T-helper 1 cell treated with Interleukin-12 subunit alpha and Interleukin-12 subunit beta and Interleukin-4 antibody, amounts not matched to agents 30 ng/mL and 1 ng/mL, for 36 hours (primary cell): ENCODE data around the gene SIK2. TPM values are rescaled to one million over a fixed set of nuclear protein-coding genes. Genes with fewer than 3 reads are reported as not detected.

Experiments used
- intact Hi-C: fragments of 100-400 bp; cut with micrococcal nuclease; formaldehyde crosslinking; loops from one replicate; pipeline ENCODE4 v1.15.1; 2024
- total RNA-seq: library from RNA; stranded (reverse); gene quantifications from 2 replicates; pipeline ENCODE4 v1.2.3, GENCODE V29; 2022

SIK2 gene
- total RNA-seq, 1 donor from 2014 or later, result 7.9 TPM

DNA sequence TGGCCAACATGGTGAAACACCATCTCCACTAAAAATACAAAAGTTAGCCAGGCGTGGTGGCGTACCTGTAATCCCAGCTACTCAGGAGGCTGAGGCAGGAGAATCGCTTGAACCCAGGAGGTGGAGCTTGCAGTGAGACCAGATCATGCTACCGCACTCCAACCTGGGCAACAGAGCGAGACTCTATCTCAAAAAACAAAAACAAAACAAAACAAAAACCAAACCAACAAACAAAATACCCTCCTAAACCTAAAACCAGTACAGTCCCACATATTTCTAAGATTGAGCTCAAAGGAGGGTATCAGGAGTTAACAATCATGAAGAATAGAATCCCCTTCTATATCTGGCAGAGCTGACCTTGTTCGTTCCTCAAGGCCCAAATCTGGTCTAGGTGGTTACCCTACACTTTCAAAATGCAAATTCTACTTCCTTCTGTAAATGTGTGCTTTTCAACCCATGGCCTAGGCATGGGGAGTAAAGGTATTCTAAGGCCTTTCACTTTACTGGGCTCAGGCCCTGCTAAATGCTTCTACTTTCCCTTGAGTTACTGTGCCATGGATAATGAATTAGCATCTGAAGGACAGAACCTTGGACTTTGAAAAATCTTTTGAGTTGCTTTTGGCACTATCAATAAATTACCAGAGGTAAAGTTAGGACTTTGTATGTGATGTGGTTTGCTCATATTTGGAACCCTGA lies 174.3 kb downstream of the SIK2 start:
- intact Hi-C loops, result loop anchor here (1.0 to 2.0 kb wide), 7 partner anchors 10 to 494 kb away; partner anchors contain the start of gene PPP2R1B

DNA sequence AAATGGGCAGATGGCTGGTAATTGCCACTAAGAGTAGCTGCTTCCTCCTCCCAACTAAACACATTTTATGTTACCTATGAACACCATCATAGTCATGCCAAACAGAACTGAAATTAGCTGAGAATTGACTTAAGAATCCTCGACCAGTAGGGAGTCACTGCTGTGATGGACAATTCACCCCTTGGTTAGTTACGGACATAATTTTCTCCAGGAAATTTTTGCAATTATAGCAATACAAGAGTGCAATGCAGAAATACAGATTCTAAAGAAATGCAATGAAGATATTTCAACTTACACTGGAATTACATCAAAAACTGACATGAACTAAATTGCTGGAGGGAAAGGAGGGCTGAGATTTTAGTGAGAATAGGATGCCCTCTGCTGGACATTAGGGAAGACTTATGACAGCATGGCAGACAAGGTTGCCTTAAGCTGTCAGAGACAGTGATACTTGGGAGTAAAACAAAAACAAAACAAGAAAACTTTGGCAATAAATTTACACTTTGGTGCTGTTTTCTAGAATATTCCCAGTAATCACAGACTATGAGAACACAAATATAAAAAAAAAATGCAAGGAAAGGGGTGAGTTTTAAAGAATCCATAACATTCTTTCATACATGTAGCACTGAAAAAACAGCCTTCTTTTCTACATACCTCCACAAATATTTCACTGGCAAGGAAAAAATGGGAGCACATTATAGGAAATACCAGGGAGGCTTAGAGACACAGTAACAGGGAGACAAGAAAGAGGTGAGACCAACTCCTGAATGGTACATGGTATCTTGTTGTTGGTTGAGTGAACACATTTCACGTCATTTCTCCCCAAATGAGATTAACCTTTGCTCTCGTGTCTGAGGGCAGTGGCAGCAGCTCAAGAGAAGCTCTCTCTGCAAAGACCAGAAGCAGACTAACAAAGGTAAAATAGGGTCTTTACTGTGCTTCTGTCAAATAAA lies 175.1 kb downstream of the SIK2 start:
- intact Hi-C loops, result loop anchor here (1.0 to 2.0 kb wide), 7 partner anchors 11 to 495 kb away; partner anchors contain the start of gene PPP2R1B

DNA sequence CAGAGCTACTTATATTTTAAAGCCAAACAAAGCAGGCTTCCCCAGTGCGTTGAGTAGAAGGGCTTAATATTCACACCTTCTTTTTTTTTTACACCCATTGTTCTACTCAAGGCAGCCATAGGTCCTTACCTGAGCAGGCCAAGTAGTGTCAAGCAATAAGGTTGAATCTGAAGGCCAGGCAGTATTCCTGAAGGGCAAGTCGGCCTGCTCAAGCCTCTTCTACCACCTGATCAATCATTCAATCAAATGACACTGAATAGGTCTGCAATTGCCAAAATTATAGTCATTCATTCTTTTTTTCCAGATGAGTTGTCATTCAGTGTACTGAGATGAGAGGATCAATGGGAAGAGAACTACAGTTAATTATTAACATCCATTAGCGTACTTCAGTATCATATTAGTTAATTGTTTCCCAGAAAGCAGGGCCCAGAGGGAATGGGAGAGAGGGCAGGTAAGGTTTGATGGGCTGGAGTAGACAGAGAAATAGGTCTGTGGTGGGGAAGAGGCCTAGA lies 175.9 kb downstream of the SIK2 start:
- intact Hi-C loops, result no loop called here

DNA sequence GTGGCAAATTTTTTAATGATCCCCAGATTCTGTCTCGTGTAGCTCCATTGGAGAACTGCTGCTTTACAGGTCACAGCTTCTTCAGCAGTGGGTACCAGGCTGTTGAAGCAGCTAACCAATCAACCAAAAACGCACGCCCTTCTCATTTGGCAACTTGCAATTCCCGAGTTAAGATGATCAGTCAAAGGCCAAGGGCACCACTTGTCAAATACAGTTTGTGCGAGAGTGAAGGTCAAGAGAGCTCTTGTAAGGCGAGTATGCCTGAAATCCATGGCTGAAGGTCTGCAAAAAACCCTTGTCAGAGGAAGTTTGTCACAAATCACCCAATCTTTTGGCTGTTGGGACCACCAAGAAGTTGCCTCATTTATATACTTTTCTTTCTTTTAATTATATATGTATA lies 176.9 kb downstream of the SIK2 start:
- intact Hi-C loops, result no loop called here

Other genes with a start within 250 kb of the SIK2 start
- 9.1 and 9.3 TPM in 2 replicates for gene POU2AF1, start 223.2 kb upstream of the SIK2 start, total RNA-seq
- gene BTG4, start 90.1 kb upstream of the SIK2 start, total RNA-seq, result not detected in 2 replicates
- not detected in 2 replicates for gene HOATZ, start 87.7 kb upstream of the SIK2 start, total RNA-seq
- gene LAYN, start 61.7 kb upstream of the SIK2 start, total RNA-seq, result 4.1 and 4.8 TPM in 2 replicates
- 49.3 and 60.7 TPM in 2 replicates for gene PPP2R1B, start 163.9 kb downstream of the SIK2 start, total RNA-seq